H1 (cell line): Measurements from ENCODE around the gene LIPG. TPM values are rescaled to one million over a fixed set of nuclear protein-coding genes. Genes with fewer than 3 reads are reported as not detected.

ENCODE experiments used
- CTCF ChIA-PET: fragments of 300-600 bp; sonication (Branson Sonifier 250); formaldehyde crosslinking; loops from one replicate; lab custom pipeline; 2021; ENCODE audit not compliant: partially characterized antibody; lab: Charles Lee
- POLR2A ChIA-PET: fragments of 300-600 bp; sonication (Branson Sonifier 250); formaldehyde crosslinking; loops from one replicate; lab custom pipeline; 2021; ENCODE audit warnings: inconsistent platforms; ENCODE audit not compliant: partially characterized antibody; lab: Charles Lee
- DNase-seq, 2 experiments: peaks; one replicate each; pipeline versions ENCODE4 v3.0.0 to v3.0.0-alpha.2; 2010 to 2022; ENCODE audit warnings: low spot score in 2 of 2, low read depth in 1 of 2, mixed read lengths in 1 of 2
- FAIRE-seq: peaks from 2 replicates; lab custom pipeline; 2011; peaks lifted over from hg19 to GRCh38; lab: Jason Lieb, UNC
- H2AFZ ChIP-seq: 2 replicates; pipeline ENCODE4 v1.8.1; 2012; ENCODE audit warnings: low read length, inconsistent platforms
- H2AK5ac ChIP-seq: 2 replicates; pipeline ENCODE4 v1.6.1; 2013; ENCODE audit warnings: low read depth, low read length
- H2BK120ac ChIP-seq: replicated peaks from 2 replicates; pipeline ENCODE3; 2013; ENCODE audit warnings: low read depth, low read length, inconsistent platforms
- H2BK12ac ChIP-seq: 2 replicates; pipeline ENCODE4 v1.6.1; 2013; ENCODE audit warnings: low read depth, low read length
- H2BK15ac ChIP-seq: 2 replicates; pipeline ENCODE4 v1.6.1; 2013; ENCODE audit warnings: low read length
- H2BK20ac ChIP-seq: 2 replicates; pipeline ENCODE4 v1.6.1; 2013; ENCODE audit warnings: low read length
- H2BK5ac ChIP-seq: 2 replicates; pipeline ENCODE4 v1.6.1; 2013; ENCODE audit warnings: low read depth, low read length
- H3K14ac ChIP-seq: 2 replicates; pipeline ENCODE4 v1.6.1; 2013; ENCODE audit warnings: inconsistent platforms; ENCODE audit not compliant: insufficient read length
- H3K18ac ChIP-seq: 2 replicates; pipeline ENCODE4 v1.6.1; 2013; ENCODE audit warnings: low read length; ENCODE audit errors: extremely low read depth
- H3K23ac ChIP-seq: 2 replicates; pipeline ENCODE4 v1.6.1; 2013; ENCODE audit warnings: inconsistent platforms; ENCODE audit not compliant: insufficient read length
- H3K23me2 ChIP-seq: 2 replicates; pipeline ENCODE4 v1.6.1; 2013; ENCODE audit warnings: low read depth, low read length
- H3K27ac ChIP-seq: 2 replicates; pipeline ENCODE4 v1.6.1; 2011; ENCODE audit warnings: low read depth, low read length, inconsistent platforms
- H3K27me3 ChIP-seq, 4 experiments: replicated peaks in 1 of 4; 1 replicate in 1 of 4; 2 replicates in 3 of 4; pipeline versions ENCODE4 v1.6.1 to v1.8.1; 2011 to 2013; ENCODE audit warnings: low read length in 3 of 4, mild to moderate bottlenecking in 3 of 4, inconsistent platforms in 2 of 4, mixed read lengths in 2 of 4, moderate library complexity in 1 of 4; ENCODE audit not compliant: control insufficient read depth in 3 of 4, insufficient read depth in 3 of 4; ENCODE audit errors: extremely low read depth in 1 of 4
- H3K36me3 ChIP-seq, 4 experiments: 2 replicates each; pipeline versions ENCODE4 v1.6.1 to v1.8.1; 2011 to 2013; ENCODE audit warnings: mild to moderate bottlenecking in 4 of 4, low read length in 3 of 4, moderate library complexity in 2 of 4, control low read depth in 1 of 4, inconsistent platforms in 1 of 4; ENCODE audit not compliant: insufficient read depth in 4 of 4, control insufficient read depth in 2 of 4
- H3K4ac ChIP-seq: replicated peaks from 2 replicates; pipeline ENCODE3; 2013; ENCODE audit warnings: low read length, low read depth, mixed read lengths, inconsistent platforms; ENCODE audit not compliant: insufficient read length
- H3K4me1 ChIP-seq, 4 experiments: replicated peaks in 1 of 4; 1 replicate in 1 of 4; 2 replicates in 3 of 4; pipeline versions ENCODE4 v1.6.1 to v1.8.1; 2011 to 2013; ENCODE audit warnings: low read length in 3 of 4, inconsistent platforms in 2 of 4, mixed read lengths in 1 of 4; ENCODE audit not compliant: insufficient read depth in 4 of 4, control insufficient read depth in 3 of 4
- H3K4me2 ChIP-seq, 2 experiments: 2 replicates each; pipeline versions ENCODE4 v1.6.1 to v1.8.1; 2011 to 2013; ENCODE audit warnings: low read depth in 2 of 2, low read length in 2 of 2, control low read depth in 1 of 2, inconsistent platforms in 1 of 2, mild to moderate bottlenecking in 1 of 2; ENCODE audit not compliant: insufficient read depth in 1 of 2
- H3K4me3 ChIP-seq, 4 experiments: fragments of 200-600, 300-600 bp in 1 of 4; sonication (generic), shearing (Covaris generic), sonication (Bioruptor Twin) in 1 of 4; 2 replicates each; pipeline versions ENCODE4 v1.5.1 to v1.8.1; 2011 to 2016; ENCODE audit warnings: low read length in 4 of 4, low read depth in 3 of 4, control low read depth in 2 of 4, inconsistent platforms in 2 of 4, mild to moderate bottlenecking in 2 of 4, mixed read lengths in 1 of 4, moderate library complexity in 1 of 4; ENCODE audit not compliant: insufficient read depth in 2 of 4; ENCODE audit errors: extremely low read depth in 1 of 4
- H3K56ac ChIP-seq: replicated peaks from 2 replicates; pipeline ENCODE3; 2013; ENCODE audit warnings: low read depth, mild to moderate bottlenecking, mixed read lengths, low read length, inconsistent platforms; ENCODE audit not compliant: insufficient read length
- H3K79me1 ChIP-seq: 2 replicates; pipeline ENCODE4 v1.6.1; 2013; ENCODE audit warnings: low read depth, low read length, control low read depth
- H3K79me2 ChIP-seq, 2 experiments: 2 replicates each; pipeline versions ENCODE4 v1.6.1 to v1.8.1; 2012 to 2013; ENCODE audit warnings: low read length in 2 of 2, mild to moderate bottlenecking in 2 of 2, inconsistent platforms in 1 of 2; ENCODE audit not compliant: insufficient read depth in 2 of 2, control insufficient read depth in 1 of 2
- H3K9ac ChIP-seq, 4 experiments: replicated peaks in 1 of 4; 1 replicate in 1 of 4; 2 replicates in 3 of 4; pipeline versions ENCODE4 v1.6.1 to v1.8.1; 2011 to 2013; ENCODE audit warnings: low read depth in 3 of 4, low read length in 3 of 4, control low read depth in 2 of 4, mild to moderate bottlenecking in 2 of 4, moderate library complexity in 2 of 4, inconsistent platforms in 1 of 4; ENCODE audit errors: extremely low read depth in 1 of 4
- H3K9me3 ChIP-seq, 2 experiments: 2 replicates each; pipeline versions ENCODE4 v1.6.1 to v1.8.1; 2012 to 2013; ENCODE audit warnings: mild to moderate bottlenecking in 2 of 2, moderate library complexity in 2 of 2, control low read depth in 1 of 2, inconsistent platforms in 1 of 2, low read depth in 1 of 2, low read length in 1 of 2, mixed read lengths in 1 of 2; ENCODE audit not compliant: insufficient read depth in 2 of 2
- H4K20me1 ChIP-seq, 2 experiments: replicated peaks in 1 of 2; 2 replicates each; pipeline versions ENCODE3 to v1.8.1; 2011 to 2013; ENCODE audit warnings: inconsistent platforms in 2 of 2, low read length in 2 of 2, mild to moderate bottlenecking in 1 of 2; ENCODE audit not compliant: insufficient read depth in 2 of 2, control insufficient read depth in 1 of 2
- H4K5ac ChIP-seq: 2 replicates; pipeline ENCODE4 v1.6.1; 2013; ENCODE audit warnings: low read length, low read depth, mixed read lengths, inconsistent platforms; ENCODE audit not compliant: insufficient read length
- H4K8ac ChIP-seq: 2 replicates; pipeline ENCODE4 v1.8.0; 2013; ENCODE audit warnings: mild to moderate bottlenecking, moderate library complexity, low read length, inconsistent platforms; ENCODE audit not compliant: insufficient read depth; ENCODE audit errors: extremely low read depth
- H4K91ac ChIP-seq: replicated peaks from 2 replicates; pipeline ENCODE3; 2013; ENCODE audit warnings: low read length, mixed read lengths, inconsistent platforms; ENCODE audit not compliant: insufficient read length
- BACH1 ChIP-seq: IDR thresholded peaks from 2 replicates; pipeline ENCODE4 v1.6.1; 2012; ENCODE audit warnings: low read length, improper control_type of control experiment
- CBX5 ChIP-seq: fragments of 300-800, 300-1000 bp; sonication (generic); IDR thresholded peaks from 2 replicates; pipeline ENCODE4 v1.7.1; 2016; ENCODE audit warnings: antibody characterized with exemption, low read length, low read depth
- EGR1 ChIP-seq: IDR thresholded peaks from 2 replicates; pipeline ENCODE4 v1.6.1; 2011; ENCODE audit warnings: low read depth, low read length, borderline replicate concordance
- EZH2 ChIP-seq: fragments of 200-600 bp; sonication (generic); IDR thresholded peaks from 2 replicates; pipeline ENCODE4 v1.7.1; 2012; ENCODE audit warnings: low read depth, mild to moderate bottlenecking, moderate library complexity, low read length, inconsistent platforms; ENCODE audit not compliant: severe bottlenecking
- GTF2F1 ChIP-seq: IDR thresholded peaks from 2 replicates; pipeline ENCODE4 v1.6.1; 2012; ENCODE audit warnings: low read depth, low read length, improper control_type of control experiment, borderline replicate concordance
- MAFK ChIP-seq: IDR thresholded peaks from 2 replicates; pipeline ENCODE4 v1.6.1; 2012; ENCODE audit warnings: low read depth, mild to moderate bottlenecking, improper control_type of control experiment, low read length
- SIN3A ChIP-seq, 2 experiments: IDR thresholded peaks in 1 of 2; conservative IDR thresholded peaks in 1 of 2; 2 replicates each; pipeline ENCODE4 v1.6.1; 2011 to 2012; ENCODE audit warnings: low read length in 2 of 2, improper control_type of control experiment in 1 of 2, low read depth in 1 of 2, mild to moderate bottlenecking in 1 of 2
- SP1 ChIP-seq: IDR thresholded peaks from 2 replicates; pipeline ENCODE4 v1.6.1; 2011; ENCODE audit warnings: low read depth, low read length
- SRF ChIP-seq: IDR thresholded peaks from 2 replicates; pipeline ENCODE4 v1.6.1; 2011; ENCODE audit warnings: mild to moderate bottlenecking, low read depth, low read length, moderate library complexity
- TAF7 ChIP-seq: optimal IDR thresholded peaks from 2 replicates; pipeline ENCODE3; 2011; ENCODE audit warnings: low read depth, mild to moderate bottlenecking, inconsistent platforms, low read length, moderate library complexity, borderline replicate concordance
- WGBS, 2 experiments: shearing (Covaris generic) in 1 of 2; methylation state at CpG; one replicate each; pipeline versions ENCODE4 v1.1.6 to v1.1.7; 2013 to 2015; ENCODE audit warnings: low lambda C conversion rate in 2 of 2, mixed read lengths in 2 of 2, inconsistent platforms in 1 of 2, low coverage in 1 of 2, missing lambda C conversion rate in 1 of 2; ENCODE audit not compliant: insufficient replicate concordance in 2 of 2, insufficient coverage in 1 of 2, insufficient read length in 1 of 2; ENCODE audit errors: extremely low coverage in 1 of 2, missing lambda C conversion rate in 1 of 2; 5-methylcytosine and 5-hydroxymethylcytosine counted together
- polyA plus RNA-seq, 7 experiments: library from polyadenylated mRNA; depleted of rRNA in 3 of 7; stranded (reverse) in 5 of 7; unstranded in 2 of 7; fragments of >200 nt in 5 of 7; fragments of 200-250 nt in 2 of 7; gene quantifications; 1 replicate in 5 of 7; 2 replicates in 1 of 7; 4 replicates in 1 of 7; pipeline versions ENCODE4 v1.2.1 to v1.2.3, GENCODE V29; 2011 to 2013; ENCODE audit warnings: missing spikeins in 2 of 7, mixed read lengths in 2 of 7
- total RNA-seq: library from RNA; stranded (reverse); fragmentation: NEBNext Ultra II Directional; extraction: Animal tissue kit (Norgen Biotek cat#: 25700); gene quantifications from 2 replicates; pipeline ENCODE4 v1.2.1, GENCODE V29; 2021

LIPG gene
- total and polyA plus RNA-seq, 2 of the 8 experiments (the other 6 are each of a cell fraction or from before 2014, with no cell fraction given), result 9.2 to 9.8 TPM

- Histone ChIP-seq H3K4ac (no peak overlapping the region), H4K91ac (no peak overlapping the region), H2BK5ac (no peak overlapping the region), H2AK5ac (no peak overlapping the region), H3K36me3 (no peaks in the 10 kb centered on the region), H3K9ac (no peak overlapping the region), H3K27ac (no peak overlapping the region), H3K4me1 (peaks cover 5 to 20% (median 14%) of the 10 kb centered on the region in 4 experiments; a peak in 6 of 7 replicates), H3K4me3 (no peak overlapping the region), H4K5ac (no peak overlapping the region), H3K9me3 (no peaks in the 10 kb centered on the region), H3K4me2 (peak overlapping the region in 1 of 2 experiments; percentile 35; a peak in 1 of 4 replicates), H2BK20ac (no peak overlapping the region), H3K23ac (no peak overlapping the region), H3K14ac (no peak overlapping the region), H2AFZ (peak overlapping the region; percentile 73; the same call in 1 of the 2 replicates), H3K23me2 (no peaks in the 10 kb centered on the region), H4K20me1 (no peaks in the 10 kb centered on the region), H4K8ac (no peak overlapping the region), H3K56ac (no peak overlapping the region), H3K18ac (no peak overlapping the region; the same call in 1 of the 2 replicates), H3K79me2 (no peaks in the 10 kb centered on the region), H3K27me3 (no peaks in the 10 kb centered on the region), H2BK12ac (no peak overlapping the region), H2BK15ac (no peak overlapping the region), H2BK120ac (no peak overlapping the region), H3K79me1 (no peaks in the 10 kb centered on the region)
- no peak for TF ChIP-seq EGR1
- TF ChIP-seq TAF7, result no peak
- no peak for TF ChIP-seq GTF2F1
- TF ChIP-seq SRF, result no peak
- TF ChIP-seq SIN3A (conservative IDR thresholded peaks at IDR 0.05 in 1 of 2, IDR thresholded peaks at IDR 0.05 in 1 of 2; ENCODE audit: low read depth in 1 of 2, low read length in 2 of 2), result no peak
- TF ChIP-seq BACH1, result no peak
- TF ChIP-seq SP1, result no peak
- no peak for TF ChIP-seq CBX5
- TF ChIP-seq EZH2, result no peak
- no peak for TF ChIP-seq MAFK
- no peak for DNase-seq
- ChIA-PET CTCF (interaction anchor here (0.9 kb wide), 1 partner anchor 18 kb away, joined by 6 read pairs; no protein-coding TSS in a partner anchor), POLR2A (interaction anchor here (0.8 kb wide), 1 partner anchor 34 kb away, joined by 3 read pairs; the partner anchor contains the start of gene C18orf32)
- no peak for FAIRE-seq
- 78% methylated on average over 7 of the region's 7 CpGs; no CpG with 5 or more reads in 1 of the 2 experiments for WGBS, 2 experiments
Observed at GRCh38 chr18:49521216-49521835, 40.5 kb upstream of the LIPG start.
